NCI-H2029 treated with DMSO at 0.1 percent for 48 hours (cell line): ENCODE results near the gene KLHDC9.
"Not testable (repeated sequence)": the region's sequence is repeated elsewhere in the genome, so short reads cannot be mapped to it uniquely, and the experiment has no call there.

ENCODE experiments used
- DNase-seq: peaks from one replicate; lab custom pipeline; 2025; lab: John Stamatoyannopoulos, UW

KLHDC9 gene

DNA sequence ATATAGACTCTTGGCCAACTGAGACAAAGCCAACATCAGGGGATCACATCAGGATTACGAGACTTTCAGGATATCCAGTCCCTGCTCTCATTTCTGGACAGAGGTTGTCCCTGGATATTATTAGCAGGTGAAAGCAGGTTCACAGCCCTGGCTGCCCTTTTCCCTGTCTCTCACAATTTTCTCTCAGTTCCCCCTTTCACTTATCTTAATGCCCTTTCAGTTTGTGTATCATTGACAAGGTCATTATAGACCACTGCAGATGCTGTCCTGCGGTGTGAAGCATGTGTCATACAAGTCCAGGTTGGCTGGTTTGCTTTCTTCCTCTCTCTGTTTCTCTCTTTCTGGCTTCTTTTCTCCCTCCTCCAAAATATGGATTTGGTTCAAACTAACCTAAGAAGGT lies 2.1 kb upstream of the KLHDC9 start:
- DNase-seq: no peak

DNA sequence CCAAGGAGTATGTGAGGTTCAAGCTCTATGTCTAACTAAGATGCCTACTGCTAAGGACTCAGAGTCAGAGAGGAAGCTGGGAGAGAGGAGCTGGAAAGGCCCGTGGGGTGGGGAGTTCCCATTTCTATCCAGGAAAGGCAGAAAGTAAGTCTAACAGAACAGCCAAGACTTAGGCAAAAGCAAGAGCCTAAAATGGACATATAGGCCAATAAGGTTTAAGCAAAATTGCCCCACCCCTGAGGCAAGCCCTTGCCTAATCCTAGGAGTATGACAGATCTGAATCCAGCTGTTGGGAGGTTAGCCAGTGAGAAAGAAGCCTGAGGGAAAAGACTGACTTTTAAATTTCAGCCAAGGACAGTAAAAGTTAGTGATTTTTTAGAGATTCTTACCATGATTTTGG lies 1.6 kb upstream of the KLHDC9 start:
- no peak for DNase-seq

DNA sequence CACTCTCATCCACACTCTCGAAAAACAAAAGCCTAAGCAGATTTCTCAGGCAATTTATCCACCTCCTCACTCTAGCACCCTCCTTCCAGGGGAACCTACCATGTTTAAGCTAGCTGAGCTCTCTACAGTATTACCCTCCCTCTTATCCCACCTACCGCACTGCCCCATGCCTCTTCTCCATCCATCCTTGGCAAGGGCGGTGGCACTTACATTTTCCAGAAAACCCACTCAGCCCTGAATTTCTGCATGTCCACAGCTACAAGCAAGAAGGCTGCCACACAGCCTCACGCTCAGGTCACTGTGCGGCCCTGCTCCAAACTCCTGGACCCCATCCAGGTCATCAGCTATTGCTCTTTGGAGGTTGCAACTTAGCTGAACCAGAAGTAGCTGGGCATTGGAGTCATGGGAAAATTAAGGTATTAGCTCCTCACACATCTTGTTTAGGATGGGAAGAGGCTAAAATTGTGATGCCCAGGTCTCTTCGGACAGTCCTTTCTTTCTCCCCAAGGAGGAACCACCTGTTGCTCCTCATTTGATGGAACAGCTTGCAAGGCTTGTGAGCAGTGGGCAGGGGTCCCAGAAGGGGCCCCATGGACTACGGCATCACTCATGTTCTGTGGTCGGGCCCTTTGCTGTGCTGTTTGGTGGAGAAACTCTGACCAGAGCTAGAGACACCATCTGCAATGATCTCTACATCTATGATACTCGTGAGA lies 1.1 kb downstream of the KLHDC9 start:
- no peak for DNase-seq

DNA sequence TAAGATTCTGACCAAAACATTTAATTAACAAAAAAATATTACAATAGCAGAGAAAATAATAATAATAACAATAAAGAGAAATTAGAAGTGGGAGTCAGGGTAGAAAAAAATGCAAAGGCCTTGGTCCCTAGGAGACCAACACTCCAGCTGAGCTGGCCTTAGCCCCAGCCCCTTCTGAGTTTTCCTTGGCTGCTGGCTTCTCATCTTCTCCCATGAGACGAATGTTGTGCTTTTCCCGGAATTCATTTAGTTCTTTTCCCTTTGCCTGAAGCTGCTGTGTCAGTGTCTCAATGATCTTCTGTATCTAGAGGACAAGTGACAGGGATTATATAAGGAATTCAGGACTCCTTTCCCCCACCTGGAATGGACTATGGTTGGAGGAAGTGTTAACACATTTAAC lies 2.4 kb downstream of the KLHDC9 start:
- no peak for DNase-seq

DNA sequence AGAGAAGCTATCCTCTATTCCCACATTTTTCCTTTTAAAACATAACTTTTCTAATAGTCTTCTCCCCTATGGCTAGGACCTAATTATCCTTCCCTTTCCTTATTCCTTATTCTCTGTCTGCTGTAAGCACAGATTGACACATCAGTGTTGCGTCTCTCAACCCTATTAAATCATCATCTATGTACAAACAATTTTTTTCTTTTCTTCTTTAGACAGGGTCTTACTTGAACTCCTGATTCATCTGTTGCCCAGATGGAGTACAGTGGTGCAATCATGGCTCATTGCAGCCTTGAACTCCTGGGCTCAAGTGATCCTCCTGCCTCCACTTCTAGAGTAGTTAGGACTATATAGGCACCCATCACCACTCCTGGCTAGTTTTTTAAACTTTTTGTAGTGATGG lies 8.3 kb downstream of the KLHDC9 start:
- DNase-seq: no peak

DNA sequence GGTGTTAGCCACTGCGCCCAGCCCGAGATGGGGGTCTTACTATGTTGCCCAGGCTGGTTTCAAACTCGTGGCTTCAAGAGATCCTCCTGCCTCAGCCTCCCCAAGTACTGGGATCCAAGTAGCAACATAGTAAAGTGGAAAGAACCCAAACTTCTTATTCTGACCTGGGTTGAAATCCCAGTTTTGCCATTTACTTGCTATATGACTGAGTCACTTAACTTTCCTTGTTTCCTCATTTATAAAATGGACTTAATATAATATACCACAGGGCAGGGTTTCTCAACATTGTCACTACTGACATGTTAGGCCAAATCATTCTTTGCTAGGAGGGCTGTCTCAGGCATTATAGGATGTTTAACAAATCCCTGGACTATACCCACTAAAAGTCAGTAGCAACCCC lies 13.0 kb downstream of the KLHDC9 start:
- no peak for DNase-seq

DNA sequence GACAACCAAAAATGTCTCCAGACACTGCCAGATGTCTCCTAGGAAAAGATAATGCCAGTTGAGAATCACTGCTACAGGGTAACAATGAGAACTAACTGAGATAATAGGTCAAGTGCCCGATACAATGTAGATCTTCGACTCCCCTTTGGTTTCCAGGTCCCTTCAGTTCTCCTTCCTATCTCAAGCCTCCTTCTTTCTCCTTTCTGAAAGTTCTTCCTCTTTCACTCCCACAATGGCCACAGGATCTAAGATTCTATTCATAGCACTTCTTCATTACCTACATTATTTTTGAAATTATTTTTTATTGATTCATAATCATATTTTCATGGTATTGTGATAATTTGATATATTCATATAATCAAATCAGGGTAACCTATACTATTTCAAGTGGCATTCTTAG lies 13.4 kb downstream of the KLHDC9 start:
- DNase-seq: no peak

DNA sequence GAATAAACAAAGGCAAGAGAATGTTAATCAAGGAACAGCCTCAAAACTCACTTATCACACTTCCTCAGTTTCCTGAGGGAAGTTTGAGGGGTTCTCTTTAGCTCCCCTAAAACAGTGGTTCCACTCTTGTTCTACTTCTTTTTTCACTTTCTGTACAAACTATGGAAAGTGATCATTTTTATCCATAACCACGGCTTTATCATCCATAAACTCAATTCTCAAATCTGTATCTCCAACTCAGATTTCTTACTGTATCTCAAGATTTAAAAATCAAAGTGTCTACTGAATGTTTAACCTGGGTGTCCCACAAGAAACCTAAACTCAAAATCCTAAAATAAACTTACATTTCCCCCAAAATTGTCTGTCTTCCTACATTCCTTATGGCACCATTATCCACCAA lies 15.8 kb downstream of the KLHDC9 start:
- DNase-seq: no peak

DNA sequence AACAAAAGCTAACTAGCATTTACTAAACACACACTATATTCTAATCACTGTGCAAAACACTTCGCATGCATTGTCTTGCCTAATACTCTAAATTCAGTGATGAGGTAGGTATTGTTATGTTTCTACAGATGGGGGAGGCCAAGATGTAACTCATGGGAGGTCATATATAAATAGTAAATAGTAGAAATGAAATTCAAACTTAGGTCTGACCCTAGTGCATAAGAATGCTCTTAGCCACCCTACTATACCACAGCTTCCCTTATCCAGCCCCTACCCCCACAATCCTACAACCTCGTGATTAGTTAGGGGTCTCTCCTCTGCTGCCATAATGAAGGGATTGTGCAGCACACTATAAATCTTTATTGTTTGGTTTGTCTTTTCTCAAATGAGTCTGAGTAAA lies 16.4 kb downstream of the KLHDC9 start:
- DNase-seq: no peak

DNA sequence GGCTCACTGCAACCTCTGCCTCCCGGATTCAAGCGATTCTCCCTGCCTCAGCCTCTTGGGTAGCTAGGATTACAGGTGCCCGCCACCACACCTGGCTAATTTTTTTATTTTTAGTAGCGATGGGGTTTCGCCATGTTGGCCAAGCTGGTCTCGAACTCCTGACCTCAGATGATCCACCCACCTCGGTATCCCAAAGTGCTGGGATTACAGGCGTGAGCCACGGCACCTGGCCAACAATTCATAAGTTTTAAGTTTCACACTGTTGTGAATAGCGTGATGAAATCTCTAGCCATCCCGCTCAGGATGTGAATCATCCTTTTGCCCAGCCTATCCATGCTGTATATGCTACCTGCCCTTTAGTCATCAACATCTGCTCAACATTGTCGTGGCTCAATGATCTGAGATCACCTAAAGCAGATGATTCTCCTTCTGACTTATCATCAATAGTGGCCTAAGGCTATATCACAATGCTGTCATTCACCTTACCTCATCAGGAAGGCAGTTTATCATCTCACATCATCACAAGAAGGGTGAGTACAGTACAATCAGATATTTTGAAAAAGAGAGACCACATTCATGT lies 17.1 kb downstream of the KLHDC9 start:
- no peak for DNase-seq

DNA sequence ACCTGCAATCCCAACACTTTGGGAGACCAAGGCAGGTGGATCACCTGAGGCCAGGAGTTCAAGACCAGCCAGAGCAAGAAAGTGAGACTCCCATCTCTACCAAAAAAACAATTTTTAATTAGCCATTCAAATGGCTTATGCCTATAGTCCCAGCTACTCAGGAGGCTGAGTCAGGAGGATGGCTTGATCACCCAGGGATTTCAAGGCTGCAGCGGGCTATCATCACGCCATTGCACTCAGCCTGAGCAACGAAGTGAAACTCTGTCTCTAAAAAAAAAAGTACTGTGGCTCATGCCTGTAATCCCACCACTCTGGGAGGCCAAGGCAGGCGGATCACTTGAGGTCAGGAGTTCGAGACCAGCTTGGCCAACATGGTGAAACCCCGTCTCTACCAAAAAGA lies 17.8 kb downstream of the KLHDC9 start:
- not testable (repeated sequence) for DNase-seq

DNA sequence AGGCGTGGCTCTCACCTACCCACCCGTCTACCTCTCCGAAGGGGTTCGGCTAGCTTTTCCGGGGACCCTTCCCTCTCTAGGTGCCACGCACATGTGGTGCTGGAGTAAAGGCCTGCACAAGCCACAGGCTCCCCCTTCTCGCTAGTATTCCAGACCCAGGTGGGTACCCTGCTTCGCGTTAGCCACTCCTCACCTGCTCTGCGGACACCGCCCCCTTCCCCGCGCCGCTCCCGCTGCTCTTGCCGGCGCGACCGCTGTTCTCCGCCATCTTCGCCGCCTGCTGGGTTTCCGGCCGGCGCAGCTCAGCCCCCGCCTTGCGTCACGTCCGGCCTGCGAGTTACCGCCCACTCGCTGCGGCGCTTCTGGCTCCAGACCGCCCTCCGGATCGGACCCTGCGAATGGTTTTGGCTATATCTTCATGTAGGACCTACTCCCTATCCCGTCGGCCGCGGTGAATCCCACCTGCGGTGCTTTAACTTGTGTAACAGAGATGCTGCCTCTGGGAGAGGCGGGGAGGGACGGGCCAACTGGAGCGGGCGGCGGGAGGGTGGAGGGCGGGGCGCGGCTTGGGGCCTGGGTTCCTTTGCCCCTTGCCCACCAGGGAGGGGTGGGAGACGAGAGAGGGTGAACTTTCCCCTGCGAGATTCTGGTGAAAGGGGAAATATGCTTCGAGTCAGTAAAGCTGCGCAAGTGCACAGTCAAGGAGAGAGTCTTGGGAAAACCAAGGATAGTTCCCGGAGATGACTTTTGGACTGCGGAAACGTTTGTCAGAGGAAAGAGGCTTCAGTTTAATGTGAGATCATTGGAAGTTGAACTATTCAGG lies 19.8 kb downstream of the KLHDC9 start, which contains the start of the genes NIT1 and PFDN2:
Gene NIT1 (plus strand): TSS at position 347 of the 823 bp plus-strand sequence. CDS start 72 bp downstream, at position 419.
Gene PFDN2 (minus strand): TSS at position 279 of the 823 bp plus-strand sequence. CDS start 11 bp downstream, at position 268.
- peak; percentile 37 for DNase-seq

DNA sequence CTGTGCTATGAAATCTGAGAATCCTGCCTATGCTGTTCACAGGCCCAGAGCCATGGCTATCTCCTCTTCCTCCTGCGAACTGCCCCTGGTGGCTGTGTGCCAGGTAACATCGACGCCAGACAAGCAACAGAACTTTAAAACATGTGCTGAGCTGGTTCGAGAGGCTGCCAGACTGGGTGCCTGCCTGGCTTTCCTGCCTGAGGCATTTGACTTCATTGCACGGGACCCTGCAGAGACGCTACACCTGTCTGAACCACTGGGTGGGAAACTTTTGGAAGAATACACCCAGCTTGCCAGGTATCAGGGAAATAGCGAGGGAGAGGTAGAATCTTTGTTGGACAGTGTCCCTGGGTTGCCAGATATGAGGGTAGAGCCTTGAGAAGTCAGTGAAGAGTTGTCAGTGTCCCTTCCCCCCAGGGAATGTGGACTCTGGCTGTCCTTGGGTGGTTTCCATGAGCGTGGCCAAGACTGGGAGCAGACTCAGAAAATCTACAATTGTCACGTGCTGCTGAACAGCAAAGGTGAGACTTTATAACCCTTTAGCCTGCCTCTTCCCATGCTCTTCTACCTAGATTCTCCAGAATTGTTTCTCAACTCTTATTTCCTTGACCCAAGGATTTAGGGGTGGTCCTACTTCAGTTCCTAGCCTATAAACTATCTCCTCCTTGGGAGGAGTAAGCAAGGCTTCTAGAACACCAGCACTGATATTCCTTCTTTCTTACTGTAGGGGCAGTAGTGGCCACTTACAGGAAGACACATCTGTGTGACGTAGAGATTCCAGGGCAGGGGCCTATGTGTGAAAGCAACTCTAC lies 21.1 kb downstream of the KLHDC9 start:
- DNase-seq: no peak

DNA sequence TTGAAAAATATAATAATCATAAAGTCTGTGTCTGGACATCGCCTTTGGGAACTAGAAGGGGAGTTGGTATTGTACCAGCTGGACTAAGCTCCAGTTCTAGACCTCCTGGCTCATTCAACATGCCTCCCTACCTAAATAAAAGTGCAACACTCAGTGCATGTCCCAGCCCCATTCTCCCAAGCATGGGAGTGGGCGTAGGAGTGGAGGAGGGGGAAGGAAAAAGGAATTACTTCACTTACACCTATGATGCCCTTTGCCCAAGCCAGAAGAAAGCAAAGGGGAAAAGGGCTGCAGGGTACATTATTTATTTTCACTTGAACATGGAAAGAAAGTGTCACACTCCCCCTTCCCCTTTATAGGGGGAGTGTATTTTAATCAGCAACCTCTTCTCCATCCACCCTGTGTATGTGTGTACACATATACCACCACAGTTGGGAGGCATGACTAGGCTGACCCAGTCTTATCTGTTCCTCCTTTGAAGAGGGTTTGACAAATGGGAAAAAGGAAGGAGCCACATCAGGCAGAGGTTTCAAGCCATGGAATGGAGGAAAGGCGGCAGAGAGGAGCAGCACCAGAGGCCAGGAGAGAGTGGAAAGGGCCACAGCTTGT lies 23.0 kb downstream of the KLHDC9 start:
- no peak for DNase-seq

DNA sequence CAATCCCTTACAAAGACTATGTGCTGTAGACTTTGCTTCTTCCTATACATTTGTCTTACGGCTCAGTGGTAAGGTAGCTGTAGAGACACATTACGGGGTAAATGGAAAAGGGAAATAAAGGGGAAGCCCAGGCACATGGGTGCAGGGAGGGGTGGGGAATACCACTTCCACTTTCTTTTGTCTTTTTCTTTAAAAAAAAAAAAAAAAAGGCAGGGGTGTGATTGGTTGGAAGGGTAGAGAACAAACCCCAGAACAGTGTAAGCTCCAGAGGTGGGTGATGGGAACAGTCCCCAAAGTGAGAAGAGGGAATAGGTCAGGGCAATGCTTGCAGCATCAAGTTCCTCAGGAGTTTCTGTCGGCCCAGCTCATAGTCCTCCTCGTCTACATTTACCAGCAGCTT lies 23.7 kb downstream of the KLHDC9 start:
- no peak for DNase-seq

DNA sequence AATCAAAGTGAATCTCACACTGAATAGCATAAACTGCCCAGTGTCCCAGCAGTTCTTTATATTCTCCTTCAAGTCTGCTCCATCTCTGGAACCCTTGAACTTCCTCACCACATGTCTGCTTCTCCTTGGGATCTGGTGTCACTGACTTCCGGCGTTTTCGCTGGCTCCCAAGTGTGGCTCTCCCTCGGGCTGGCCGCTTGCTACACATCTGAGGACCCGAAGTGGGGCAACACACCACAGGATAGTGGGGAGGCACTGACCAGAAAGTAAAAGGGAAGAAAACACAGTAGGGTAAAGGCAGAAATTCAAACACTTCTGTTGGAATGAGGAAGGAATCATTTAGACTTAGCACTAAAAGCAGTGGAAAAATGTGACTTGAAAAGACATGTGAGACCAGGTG lies 24.8 kb downstream of the KLHDC9 start:
- DNase-seq: no peak

DNA sequence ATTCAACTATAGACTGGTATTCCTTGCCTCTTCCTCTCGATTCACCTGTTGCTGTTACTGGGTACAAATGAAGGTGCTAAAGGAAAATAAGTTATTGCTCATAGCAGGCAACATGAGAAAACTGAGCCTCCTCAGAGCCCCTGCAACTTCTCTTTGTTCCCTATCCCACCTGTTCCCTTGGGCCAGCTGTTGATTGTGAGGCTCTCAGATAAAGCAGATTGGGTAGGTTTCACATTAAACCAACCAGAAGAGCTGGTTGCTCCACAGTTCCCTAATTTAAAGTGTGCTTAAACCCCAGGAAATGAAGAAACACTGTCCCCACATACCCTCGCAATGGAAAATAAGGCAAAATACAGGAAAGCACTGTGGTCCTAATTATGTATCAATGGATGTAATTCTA lies 29.5 kb downstream of the KLHDC9 start:
- no peak for DNase-seq

DNA sequence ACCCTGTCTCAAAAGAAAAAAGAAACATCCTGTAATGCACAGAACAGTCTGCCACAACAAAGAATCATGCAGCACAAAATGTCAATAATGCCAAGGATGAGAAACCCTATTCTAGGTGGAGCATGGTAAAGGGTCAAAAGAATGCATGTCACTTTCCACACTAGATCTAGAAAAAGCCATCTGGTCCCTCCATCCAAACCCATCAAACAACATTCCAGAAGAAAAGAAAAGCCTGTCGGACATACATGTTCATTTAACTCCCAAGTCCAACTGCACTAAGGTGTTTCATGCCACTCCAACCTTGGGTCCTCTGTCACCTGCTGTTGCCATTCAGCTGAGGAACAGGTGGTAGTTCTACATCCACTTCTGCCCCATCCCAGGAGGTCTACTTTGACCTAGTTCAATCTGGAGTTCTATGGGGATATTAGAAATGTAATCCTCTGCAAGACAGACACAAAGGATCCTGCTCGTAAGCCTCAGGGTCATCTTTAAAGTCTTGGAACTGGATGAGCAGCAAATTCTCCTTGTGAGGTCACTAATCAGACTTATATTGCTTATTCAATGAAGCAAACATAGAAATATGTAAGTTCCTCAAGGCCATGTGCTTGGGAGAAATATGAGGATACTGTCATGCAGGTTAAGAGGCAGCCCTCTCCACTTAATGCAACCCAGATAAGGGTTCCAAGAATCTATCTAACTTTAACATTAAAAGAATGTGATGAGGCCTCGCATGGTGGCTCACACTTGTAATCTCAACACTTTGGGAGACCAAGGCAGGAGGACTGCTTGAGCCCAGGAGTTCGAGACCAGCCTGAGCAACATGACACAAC lies 30.6 kb downstream of the KLHDC9 start:
- no peak for DNase-seq

DNA sequence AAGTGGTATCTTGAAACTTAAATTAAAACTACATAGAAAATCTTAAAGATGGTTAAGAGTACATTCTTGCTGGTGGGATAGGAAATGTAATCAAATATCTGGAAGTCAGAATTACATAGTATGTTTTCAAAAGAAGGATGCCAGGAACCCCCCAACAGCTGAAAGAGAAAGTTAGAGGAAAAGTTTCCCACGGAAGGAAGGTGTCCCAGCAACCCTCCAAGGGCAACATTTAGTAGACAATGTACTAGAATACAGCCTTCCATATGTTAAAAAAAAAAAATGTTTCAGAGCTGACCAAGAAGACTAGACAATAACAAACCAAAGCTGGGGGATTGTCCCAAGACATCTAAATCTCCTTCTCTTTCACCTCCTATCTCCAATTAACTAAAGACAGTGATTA lies 32.1 kb downstream of the KLHDC9 start:
- DNase-seq: no peak

DNA sequence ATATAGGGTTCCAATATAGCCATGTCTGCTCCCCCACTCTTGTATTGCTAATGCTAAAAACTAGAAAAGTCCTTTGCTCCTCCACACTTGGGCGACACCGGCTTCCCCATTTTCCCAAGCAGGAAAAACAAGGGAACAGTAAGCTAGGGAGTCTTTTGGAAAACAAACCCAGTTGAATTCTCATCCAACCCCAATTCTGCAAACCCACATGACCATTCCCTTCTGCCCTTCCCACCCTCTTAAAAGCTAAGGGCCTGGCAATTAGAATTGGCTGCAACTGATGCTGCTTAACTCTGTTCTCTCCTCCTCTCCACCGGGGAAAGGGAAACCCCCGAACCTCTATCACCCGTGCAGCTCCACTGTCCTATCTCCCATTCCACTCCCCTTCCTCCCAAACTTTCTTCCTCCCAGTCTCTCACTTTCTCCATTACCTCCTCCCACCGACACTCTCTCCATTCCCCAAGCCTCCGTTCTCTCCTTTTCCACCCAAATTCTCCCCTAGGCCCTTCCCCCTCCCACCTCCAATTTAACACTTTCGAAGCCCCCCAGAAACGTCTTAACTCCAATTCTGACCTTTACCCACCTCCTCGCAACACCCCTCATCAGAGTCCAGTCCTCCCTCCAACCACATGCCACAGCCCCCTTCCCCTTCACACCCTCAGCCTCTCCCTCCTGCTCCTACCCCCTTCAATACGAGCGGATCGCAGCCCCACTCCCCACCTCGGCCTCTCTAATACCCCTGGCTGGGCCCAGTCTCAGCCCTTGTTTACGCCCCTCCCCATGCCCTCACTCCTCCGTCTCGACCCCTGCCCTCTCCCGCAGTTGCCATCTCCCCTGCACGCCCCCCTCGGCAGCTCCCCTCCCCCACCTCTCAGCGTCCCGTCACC lies 33.6 kb downstream of the KLHDC9 start:
- DNase-seq: no peak
